ENCODE results near the gene TMEM231.

- TF ChIP-seq CTCF (IDR thresholded peaks at IDR 0.05) (no peak), SIN3A (IDR thresholded peaks at IDR 0.05; ENCODE audit: borderline replicate concordance, insufficient read depth, low read depth, low read length) (no peak)
Observed at GRCh38 chr16:75589306-75589705, 33.3 kb upstream of the TMEM231 start.
